Umbilical cord (tissue), 2 donors: ENCODE data around the gene NCS1. TPM values are rescaled to one million over a fixed set of nuclear protein-coding genes. Genes with fewer than 3 reads are reported as not detected.

Source experiments
- DNase-seq: peaks from one replicate; pipeline ENCODE4 v3.0.0-alpha.2; 2015; ENCODE audit warnings: low spot score
- total RNA-seq: library from RNA; depleted of rRNA; stranded (reverse); fragments of >200 nt; gene quantifications from one replicate; pipeline ENCODE4 v1.2.3, GENCODE V29; 2014; ENCODE audit warnings: low replicate concordance; ENCODE audit not compliant: insufficient read depth

Gene NCS1
- total RNA-seq, 1 donor from 2014 or later = 49.6 TPM

DNA sequence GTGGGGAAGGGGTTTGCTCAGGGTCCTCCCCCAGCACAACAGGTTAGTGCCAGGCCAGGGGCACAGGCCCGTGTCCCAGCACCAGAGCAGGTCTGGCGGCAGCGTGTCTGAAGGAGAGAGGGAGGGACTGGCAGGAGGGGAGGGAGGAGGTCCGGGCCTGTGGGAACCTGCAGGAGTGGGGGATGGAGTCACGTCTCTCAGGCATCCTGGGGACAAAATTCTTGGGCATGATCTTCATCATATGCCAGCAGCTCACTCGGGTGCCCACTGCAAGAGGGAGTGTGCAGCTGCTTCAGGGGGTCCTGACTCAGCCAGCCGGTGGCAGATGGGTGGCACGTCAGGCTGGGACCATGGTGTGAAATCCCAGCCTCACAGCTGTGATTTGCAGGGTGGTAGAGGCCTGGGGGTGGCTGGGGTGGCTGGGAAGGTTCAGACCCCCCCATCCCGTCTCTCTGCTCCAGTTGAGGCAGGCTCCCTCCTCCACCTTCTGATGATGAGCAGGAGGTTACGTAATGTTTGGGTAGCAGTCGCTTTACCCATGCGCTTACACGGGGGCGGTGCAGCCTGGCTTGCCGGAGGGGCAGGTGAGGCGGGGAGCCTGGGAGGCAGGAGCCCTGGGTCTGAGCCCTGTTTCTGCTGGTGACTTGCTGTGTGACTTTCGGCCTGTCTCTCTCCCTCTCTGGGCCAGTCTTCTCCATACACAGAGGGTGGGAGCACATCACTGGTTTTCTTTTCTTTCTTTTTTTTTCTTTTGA is 40.5 kb downstream of the NCS1 start:
- peak; percentile 55 for DNase-seq

DNA sequence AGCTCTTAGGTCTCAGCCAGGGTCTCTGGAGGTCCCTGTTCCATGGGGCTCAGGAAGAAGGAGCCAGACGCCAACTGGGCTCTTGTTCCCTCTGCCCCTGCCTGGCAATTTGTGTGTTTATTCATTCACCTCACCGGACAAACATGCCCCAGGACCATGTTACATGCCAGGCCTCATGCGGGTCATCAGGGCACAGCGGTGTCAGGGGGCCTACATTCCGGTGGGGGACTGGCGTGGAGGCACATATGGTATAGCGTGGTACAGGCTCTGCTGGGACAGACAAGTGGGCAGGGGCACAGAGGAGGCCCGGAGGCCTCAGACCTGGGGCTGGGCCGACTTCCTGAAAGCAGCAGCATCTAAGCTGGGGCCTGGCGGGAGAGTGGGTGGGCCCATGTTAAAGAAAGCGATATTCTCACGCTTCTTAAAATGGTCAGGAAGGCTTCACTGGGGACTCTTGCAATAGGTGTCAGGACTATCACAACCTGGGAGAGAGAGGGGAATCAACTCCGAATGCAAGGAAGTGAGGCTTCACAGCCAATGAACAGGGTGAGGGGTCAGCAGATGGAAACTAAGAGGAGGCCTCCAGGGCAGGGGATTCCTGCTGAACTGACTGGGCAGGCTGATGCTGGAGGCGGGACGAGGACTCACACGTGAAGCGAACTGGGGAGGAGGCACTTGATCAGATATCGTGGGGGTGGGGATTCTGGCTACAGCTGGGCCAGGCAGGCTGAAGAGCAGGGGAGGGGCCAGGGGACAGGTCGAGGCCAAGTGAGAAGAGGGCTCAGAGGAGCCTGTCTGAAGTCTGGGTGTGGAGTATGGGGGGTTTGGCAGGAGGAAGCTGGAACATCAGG is 41.9 kb downstream of the NCS1 start:
- peak; percentile 81 for DNase-seq

DNA sequence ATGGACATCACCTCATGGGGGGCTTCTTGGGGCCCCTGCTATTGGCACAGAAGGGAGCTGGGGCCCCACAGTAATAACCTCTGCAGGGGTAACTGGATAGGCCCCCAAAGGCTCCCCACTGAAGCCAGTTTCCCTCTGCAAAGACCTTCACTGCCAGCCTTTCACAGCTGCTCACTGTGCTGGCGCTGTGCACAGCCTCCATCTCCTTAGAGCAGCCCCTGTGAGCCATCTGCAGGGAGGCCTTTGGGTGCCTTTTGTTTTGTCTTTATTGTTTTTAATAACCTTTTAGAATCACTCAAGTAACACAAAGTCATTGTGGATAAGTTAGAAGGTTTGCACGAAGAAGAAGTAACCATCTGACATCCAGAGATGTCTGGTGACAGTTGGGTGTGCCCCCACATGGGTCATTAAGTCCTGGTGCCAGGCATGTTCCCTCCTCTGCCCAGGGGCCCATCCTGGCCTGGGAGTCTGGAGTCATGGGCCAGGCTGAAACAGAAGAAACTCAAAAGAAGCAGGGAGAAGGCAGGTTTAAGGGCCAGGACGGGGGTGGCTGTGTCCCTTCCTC is 42.7 kb downstream of the NCS1 start:
- DNase-seq = no peak

DNA sequence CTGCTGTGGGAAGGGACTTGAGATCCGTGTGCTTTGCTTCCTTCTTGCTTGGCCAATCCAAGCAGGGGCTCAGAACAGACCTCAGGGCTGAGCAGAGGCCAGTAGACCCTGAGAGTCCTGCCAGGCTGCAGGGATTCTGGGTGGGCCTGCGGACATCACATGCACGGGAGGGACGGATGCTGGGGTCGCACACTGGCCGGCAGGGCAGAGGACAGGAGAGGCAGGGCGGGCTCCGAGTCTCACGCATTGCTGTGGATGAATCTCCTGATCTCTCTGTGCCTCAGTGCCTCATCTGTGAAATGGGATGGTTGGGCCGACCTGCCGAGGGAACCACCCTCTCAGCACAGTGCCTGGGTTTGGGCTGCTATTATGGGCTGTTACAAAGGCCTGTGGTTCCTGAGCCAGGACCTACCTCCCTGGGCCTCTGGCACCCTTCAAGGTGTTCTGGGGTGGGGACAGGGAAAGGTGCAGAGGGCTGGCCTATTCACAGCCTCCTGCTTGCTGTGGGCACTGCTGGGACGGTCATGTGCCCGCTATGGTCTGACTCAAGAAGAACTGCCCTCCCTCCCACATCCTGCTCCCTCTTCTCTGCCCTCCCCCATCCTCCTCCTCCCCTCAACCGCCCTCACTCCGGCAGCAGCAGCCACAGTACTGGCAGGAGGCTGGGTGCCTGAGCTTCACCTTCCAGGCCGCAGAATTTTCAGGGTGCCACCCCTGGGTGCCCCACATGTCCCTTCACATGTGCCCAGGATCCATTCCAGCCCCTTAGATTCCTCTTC is 43.3 kb downstream of the NCS1 start:
- DNase-seq = no peak

DNA sequence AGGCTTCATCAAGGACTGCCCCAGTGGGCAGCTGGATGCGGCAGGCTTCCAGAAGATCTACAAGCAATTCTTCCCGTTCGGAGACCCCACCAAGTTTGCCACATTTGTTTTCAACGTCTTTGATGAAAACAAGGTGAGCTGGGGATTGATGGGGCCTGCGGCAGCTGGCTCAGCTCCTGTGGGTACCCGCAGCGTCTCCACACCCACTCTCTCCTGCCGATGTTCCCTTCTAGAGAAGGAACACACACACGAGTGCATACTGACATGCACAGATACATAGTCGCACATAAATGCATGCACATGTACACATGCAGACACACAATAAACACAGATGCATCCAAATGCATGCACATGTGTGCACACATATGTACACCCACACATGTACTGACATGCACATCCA is 45.6 kb downstream of the NCS1 start:
- DNase-seq = no peak

DNA sequence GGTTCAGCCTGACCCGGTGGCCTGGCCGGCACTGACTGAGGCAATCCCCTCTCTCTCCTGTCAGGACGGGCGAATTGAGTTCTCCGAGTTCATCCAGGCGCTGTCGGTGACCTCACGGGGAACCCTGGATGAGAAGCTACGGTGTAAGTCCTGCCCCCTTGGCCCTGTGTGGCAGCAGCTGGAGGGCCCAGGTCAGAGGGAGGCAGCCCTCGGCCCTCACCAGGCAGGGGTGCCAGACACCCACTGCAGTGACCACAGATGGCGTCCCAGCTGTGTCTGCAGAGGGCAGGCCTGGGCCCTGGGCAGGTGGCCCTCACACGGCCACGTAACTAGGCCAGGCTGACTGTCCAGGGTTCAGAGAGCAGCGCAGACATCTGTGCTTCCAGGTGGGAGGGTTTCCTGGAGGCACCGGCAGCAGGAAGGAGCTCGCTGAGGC is 47.5 kb downstream of the NCS1 start:
- no peak for DNase-seq

DNA sequence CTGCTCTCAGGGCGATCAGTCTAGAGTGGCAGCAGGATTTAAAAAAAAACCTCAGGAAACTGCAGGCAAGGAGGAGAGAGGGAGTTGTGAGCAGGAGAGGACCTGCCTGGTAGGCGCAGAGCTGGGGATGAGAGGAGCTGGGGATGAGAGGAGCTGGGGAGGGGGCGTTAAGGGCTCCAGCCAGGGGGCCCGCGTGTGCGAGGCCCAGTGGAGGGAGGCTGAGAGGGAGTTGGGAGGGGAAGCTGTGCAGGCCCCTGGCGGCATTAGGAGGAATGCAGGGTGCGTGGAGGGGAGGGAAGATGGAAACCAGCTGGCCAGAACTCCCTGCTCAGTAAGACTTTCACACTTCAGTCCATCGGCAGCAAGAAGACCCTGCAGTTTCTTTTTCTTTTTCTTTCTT is 48.1 kb downstream of the NCS1 start:
- DNase-seq = peak; percentile 91

DNA sequence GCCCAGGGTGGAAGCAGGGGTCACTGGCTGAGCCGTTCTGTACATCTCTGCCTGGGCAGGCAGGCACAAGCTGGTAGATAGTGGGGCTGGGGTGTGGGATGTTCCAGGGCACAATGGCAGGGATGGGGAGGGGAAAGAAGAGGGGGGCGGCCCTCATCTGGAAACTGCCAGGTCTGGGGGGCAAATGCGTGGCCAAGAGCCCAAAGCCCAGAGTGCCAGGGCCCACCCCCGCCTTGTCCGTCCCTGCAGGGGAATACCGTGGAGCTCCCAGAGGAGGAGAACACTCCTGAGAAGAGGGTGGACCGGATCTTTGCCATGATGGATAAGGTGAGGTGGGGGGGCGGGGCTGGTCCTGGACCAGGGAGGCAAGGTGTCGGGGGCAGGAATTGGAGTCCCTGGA is 50.6 kb downstream of the NCS1 start:
- no peak for DNase-seq

DNA sequence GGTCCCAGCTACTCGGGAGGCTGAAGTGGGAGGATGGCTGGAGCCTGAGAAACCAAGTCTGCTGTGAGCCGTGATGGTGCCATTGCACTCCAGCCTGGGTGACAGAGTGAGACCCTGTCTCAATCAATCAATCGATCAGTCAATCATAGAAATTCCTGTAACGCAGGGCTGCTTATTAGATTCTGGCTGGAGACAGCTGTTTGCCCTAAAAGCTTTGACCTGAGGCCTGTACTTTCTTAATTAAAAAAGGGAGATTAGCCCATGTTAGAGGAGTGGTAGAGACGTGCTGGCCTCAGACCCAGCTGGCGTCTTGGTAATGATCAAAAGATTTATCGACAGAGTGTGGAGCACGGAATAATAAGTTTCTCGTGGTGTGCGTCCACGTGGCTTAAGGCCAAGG is 52.9 kb downstream of the NCS1 start:
- no peak for DNase-seq

DNA sequence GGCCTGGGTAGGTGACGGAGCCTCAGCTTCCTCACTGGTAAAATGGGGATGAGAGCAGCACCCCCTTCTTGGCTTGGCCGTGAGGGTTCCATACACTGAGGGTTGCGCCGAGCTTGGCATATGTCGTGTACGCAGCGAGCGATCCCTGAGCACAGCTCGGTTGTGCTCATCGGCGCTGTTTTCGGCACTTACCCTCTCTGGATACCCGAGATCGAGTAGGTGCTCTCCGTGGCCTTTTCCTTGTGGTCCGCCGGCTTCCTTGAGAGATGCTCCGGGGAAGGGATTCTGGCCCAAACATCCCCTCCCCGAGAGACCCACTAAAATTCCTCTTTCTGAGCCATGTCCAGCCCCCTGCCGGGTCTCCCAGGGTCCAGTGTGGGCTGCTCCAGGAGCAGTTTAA is 53.4 kb downstream of the NCS1 start:
- no peak for DNase-seq

DNA sequence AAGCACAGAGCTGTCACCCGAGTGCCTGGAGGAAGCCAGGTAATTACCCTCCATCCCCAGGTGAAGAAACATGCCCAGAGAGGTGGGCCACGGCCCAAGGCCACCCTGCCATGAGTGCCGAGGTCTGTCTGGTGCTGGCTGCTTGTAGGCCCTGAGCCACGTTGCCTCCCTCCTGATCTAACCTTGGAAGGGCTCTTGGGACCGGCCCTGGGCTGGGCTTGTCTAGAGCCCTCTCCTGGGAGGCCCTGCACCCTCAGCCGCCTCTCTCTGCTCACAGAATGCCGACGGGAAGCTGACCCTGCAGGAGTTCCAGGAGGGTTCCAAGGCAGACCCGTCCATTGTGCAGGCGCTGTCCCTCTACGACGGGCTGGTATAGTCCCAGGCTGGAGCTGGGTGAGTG is 53.9 kb downstream of the NCS1 start:
- no peak for DNase-seq

DNA sequence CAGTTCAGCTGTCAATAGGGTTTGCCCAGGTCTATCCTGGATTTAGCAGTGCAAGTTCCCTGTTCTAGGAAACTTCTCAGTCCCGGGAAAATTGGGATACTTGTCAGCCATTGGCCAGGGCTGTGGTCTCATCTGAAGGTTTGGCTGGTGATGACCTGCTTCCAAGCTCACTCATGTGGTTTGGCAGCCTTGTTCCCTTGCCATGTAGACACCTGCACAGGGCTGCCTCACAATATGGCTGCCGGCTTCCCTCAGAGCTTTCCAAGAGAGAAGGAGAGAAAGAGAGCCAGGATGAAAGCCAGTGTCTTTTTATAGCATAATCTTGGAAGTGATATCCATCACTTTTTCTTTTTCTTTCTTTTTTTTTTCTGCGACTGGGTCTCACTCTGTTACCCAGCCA is 55.6 kb downstream of the NCS1 start:
- no peak for DNase-seq

DNA sequence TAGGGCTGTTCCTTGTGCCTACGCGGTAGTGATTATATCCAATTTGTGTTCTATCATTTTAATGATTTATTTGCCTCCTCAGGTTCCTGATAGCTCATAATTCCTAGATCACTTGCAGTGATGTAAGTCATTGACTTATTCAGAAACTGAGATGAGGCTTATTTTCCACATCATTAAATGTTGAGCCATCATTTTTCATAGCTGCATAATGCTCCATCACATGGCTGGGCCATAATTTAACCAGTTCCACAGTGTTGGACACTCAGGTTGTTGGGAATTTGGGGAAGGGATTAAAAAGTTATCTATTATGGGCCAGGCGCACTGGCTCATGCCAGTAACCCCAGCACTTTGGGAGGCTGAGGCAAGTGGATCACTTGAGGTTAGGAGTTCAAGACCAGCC is 57.6 kb downstream of the NCS1 start:
- DNase-seq = no peak

DNA sequence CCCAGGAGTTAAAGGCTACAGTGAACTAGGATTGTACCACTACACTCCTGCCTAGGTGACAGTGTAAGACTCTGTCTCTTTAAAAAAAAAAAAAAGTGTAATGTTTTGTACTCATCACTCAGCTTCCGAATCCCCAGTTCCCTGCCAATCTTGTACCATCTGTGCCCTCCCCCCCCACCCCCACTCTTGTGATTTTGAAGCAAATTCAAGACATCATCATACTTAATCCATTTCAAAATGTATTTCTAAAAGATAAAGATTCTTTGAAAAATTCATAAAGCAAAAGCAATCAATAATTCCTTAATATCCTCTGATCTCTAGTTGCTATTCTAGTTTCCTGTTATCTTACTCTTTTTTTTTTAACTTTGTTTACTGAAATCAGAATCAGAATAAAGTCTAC is 58.4 kb downstream of the NCS1 start:
- DNase-seq = no peak

DNA sequence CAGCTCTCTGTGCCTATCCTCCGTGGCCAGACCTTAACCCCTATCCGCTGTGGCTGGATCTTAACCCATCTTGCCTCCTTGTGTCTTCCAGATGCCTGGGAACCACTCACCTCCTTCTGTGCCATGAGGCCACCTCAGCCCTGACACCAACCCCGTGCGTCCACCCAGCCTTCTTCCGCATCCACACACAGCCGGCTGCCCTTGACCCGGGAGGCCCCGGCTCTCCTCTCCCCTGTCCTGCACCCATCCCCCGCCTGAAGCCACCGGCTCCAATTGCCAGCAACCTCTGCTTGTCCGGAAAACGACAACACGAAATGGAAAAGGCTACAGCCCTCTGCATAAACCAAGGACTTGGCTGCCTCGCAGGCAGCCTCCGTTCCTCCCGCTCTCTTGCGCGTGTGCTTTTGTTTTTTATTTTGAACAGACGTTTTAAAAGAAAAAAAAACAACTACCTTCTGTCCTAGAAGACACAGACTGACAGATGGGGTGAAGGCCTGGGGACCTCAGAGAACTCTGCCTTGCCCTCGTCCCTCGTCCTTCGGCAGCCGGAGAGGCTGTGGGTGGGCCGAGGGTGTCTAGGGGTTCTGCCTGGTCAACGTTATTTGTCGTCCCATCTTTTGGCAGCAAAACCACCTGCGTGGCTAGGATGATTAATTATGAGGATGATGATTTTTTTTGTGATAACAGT is 60.8 kb downstream of the NCS1 start:
- DNase-seq = no peak

DNA sequence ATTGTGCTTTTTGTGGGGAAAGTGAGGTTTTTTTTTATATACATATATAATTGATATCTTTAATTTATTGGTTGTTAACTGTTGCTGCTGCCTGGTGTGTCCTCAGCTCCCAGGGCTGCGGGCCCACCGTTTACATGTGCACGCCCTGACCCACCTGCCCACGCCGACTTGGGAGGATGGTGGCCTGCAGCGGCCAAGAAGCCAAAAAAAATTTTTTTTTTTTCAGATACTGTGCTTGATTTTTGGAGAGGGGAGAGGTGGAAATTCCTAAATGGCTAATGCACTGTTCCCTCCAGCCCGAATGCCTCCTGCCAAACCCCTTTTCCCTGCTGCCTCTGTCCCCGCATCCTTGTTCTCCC is 61.4 kb downstream of the NCS1 start:
- no peak for DNase-seq

DNA sequence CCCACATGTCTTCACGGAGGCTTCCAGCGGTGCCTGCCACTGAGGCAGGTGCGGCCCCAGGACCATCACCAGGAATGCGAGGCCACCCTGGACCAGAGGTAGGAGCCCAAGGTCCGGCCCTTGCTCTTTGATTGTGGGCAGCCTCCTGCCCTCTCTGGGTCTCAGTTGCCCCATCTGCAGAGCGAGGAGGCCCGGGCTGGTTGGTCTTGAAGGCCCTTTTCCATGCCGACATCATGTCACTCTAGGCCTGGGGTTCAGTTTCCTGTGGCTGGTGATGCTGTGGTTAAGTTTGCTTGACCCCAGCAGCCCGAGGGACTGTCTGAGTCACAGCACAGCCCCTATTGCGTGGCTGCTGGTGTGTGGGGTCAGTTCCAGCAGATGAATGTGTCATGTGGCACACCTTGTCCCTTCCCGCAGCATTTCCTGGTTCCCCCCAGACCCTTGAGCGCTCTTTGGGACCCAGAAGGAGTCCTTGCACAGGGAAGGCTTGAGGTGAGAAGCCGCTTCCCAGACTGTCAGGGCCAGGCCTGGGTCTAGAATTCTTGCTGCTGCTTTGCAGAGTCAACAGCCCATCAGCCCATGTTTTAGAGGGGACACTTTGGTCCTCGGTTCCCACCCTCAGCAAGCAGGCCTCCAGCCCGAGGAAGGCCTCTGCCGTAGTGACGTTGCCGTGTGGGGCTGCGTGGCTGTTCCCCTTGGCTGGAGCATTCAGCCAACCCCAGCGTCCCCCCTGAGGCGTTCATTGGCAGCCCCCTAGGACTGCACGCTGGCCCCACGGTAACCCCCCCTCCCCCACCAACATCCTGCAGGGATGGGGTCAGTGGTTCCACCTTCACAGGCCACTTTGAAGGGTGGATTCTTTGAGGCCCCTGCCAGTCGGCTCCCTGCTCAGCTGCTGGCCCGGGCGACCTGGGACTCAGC is 62.4 kb downstream of the NCS1 start:
- DNase-seq = no peak

DNA sequence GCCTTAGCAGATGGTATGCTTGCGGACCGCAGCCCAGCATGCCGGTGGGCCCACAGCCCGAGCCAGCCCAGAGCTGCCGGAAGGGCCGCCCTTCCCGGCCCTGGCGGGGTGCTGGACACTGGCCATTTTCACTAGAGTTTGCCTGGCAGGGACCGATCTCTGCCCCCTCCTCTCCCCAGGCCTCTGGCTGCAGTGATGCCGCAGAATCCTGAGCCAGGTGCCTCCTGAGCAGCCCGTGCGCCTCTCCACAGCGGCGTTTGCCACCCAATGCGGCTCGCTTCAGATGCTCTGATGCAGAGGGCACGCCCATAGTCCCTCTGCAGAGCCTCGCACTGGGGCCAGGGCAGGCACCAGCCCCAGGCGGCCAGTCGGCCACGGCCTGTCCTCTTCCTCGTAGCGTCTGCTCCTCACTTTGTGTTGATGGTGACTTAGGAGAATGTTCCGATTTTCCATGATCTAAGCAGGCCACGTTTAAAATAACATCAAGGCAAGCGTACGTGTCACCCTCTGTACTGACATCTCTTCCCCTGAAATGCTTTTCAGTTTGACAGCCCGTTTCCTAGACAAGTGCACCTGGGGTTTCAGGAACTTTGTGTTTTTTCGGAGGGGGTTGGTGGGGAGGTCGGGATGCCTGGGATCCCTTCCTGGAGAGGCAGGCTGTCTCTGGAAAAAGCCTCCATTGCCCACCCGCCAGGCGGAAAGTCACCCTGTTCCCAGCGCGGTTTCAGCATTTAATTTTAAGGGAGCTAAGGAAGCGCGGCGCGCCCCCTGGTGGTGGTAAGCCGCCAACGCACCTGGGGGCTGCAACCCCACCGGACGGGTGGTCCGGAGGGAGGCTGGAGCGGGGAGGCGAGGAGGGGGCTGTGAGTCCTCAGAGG is 63.6 kb downstream of the NCS1 start:
- DNase-seq = peak; percentile 61

DNA sequence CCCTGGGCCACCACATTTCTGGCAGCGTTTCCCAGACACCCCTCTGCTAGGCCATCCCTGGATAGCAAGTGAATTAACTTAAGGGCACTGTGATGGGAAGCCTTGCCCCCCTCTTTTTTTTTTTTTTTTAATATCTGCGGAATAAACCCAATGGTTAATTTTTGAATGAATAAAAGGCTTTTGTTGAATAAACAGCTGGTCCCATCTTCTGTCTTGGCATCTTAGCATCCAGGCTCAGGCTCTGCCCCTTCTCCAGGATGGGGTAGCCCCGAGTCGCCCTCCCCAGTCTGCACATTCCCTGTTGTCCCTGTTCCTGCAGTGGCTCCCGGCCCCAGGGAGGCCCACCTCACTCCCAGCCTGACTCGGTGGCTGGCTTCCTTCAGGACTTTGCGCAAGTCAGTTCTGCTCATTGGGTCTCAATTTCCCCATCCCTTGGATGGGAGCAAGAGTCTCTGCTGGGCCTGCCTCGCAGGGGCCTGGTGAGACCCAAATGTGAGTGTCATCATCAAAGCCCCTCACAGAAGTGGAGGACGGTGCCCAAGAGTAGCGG is 64.3 kb downstream of the NCS1 start:
- DNase-seq = no peak
